ENCODE data around the gene ICAM1. TPM values are rescaled to one million over a fixed set of nuclear protein-coding genes. Genes with fewer than 3 reads are reported as not detected.
"Not testable (repeated sequence)": the region's sequence is repeated elsewhere in the genome, so short reads cannot be mapped to it uniquely, and the experiment has no call there.

ICAM1 gene
- total RNA-seq, 2 experiments from 2014 or later = 8.0 to 9.0 TPM

GRCh38 chr19:10268071-10268470, 2.8 kb upstream of the ICAM1 start:
- no peak for DNase-seq
- H3K9me3 Mint-ChIP-seq = no peaks in the 10 kb centered on the region
- H3K4me1 Mint-ChIP-seq = peaks cover 30% of the 10 kb centered on the region
- no peaks in the 10 kb centered on the region for H3K27me3 Mint-ChIP-seq
- no peak overlapping the region for H3K4me3 Mint-ChIP-seq
- CTCF ChIA-PET = interaction anchor here (0.6 to 6.3 kb wide), 9 partner anchors 17 to 148 kb away, joined by 3 to 66 read pairs (median 5); partner anchors contain the start of genes ICAM4 and ICAM5
- H3K36me3 Mint-ChIP-seq (ENCODE audit: low read depth) = peaks cover 2% of the 10 kb centered on the region
- POLR2A ChIA-PET = interaction anchor here (0.6 kb wide), 1 partner anchor 18 kb away, joined by 8 read pairs; no protein-coding TSS in a partner anchor
- no peak overlapping the region for H3K27ac Mint-ChIP-seq

GRCh38 chr19:10269333-10270179, 1.4 kb upstream of the ICAM1 start:
- Mint-ChIP-seq H3K4me3 (peak overlapping the region; percentile 75), H3K27me3 (no peaks in the 10 kb centered on the region), H3K4me1 (peaks cover 32% of the 10 kb centered on the region), H3K9me3 (no peaks in the 10 kb centered on the region), H3K36me3 (ENCODE audit: low read depth) (peaks cover 4% of the 10 kb centered on the region), H3K27ac (peak overlapping the region; percentile 90)
- CTCF ChIA-PET = interaction anchor here (0.6 to 6.3 kb wide), 26 partner anchors 10 to 154 kb away, joined by 3 to 93 read pairs (median 4); partner anchors contain the start of genes CDC37, ICAM4, ICAM5 and TYK2
- POLR2A ChIA-PET = interaction anchor here (0.6 to 0.7 kb wide), 2 partner anchors 22 to 111 kb away, joined by 3 read pairs; partner anchors contain the start of gene TYK2
- DNase-seq = peak; percentile 88

- H3K27ac Mint-ChIP-seq = peak overlapping the region; percentile 90
- CTCF ChIA-PET = interaction anchor here (0.8 to 6.3 kb wide), 18 partner anchors 10 to 151 kb away, joined by 3 to 93 read pairs (median 7); partner anchors contain the start of genes CDC37, ICAM4 and ICAM5
- no peaks in the 10 kb centered on the region for H3K27me3 Mint-ChIP-seq
- peaks cover 32% of the 10 kb centered on the region for H3K4me1 Mint-ChIP-seq
- DNase-seq = peak; percentile 75
- H3K9me3 Mint-ChIP-seq = no peaks in the 10 kb centered on the region
- POLR2A ChIA-PET = no interaction called here
- H3K4me3 Mint-ChIP-seq = peak overlapping the region; percentile 75
- peaks cover 4% of the 10 kb centered on the region for H3K36me3 Mint-ChIP-seq (ENCODE audit: low read depth)
Observed at GRCh38 chr19:10270180-10270615, 722 bp upstream of the ICAM1 start.

GRCh38 chr19:10271543-10272086, 695 bp downstream of the ICAM1 start:
- ChIA-PET POLR2A (interaction anchor here (0.6 to 1.0 kb wide), 6 partner anchors 8 to 117 kb away, joined by 3 to 9 read pairs (median 4); partner anchors contain the start of genes DNMT1, ICAM4 and TYK2), CTCF (interaction anchor here (0.9 to 6.3 kb wide), 17 partner anchors 9 to 168 kb away, joined by 3 to 93 read pairs (median 7); partner anchors contain the start of genes ICAM4, ICAM5 and PDE4A)
- DNase-seq = no peak
- H3K9me3 Mint-ChIP-seq = no peaks in the 10 kb centered on the region
- peaks cover 4% of the 10 kb centered on the region for H3K36me3 Mint-ChIP-seq (ENCODE audit: low read depth)
- H3K4me1 Mint-ChIP-seq = peaks cover 32% of the 10 kb centered on the region
- H3K4me3 Mint-ChIP-seq = peak overlapping the region; percentile 75
- H3K27me3 Mint-ChIP-seq = no peaks in the 10 kb centered on the region
- H3K27ac Mint-ChIP-seq = peak overlapping the region; percentile 90

- H3K36me3 Mint-ChIP-seq (ENCODE audit: low read depth) = peaks cover 9% of the 10 kb centered on the region
- ChIA-PET POLR2A (interaction anchor here (0.5 to 0.6 kb wide), 2 partner anchors 96 to 400 kb away, joined by 7 to 10 read pairs; no protein-coding TSS in a partner anchor), CTCF (interaction anchor here (0.6 to 5.5 kb wide), 6 partner anchors 15 to 142 kb away, joined by 3 to 78 read pairs (median 3); no protein-coding TSS in a partner anchor)
- H3K4me1 Mint-ChIP-seq = peaks cover 32% of the 10 kb centered on the region
- no peak overlapping the region for H3K27ac Mint-ChIP-seq
- DNase-seq = no peak
- H3K9me3 Mint-ChIP-seq = no peaks in the 10 kb centered on the region
- H3K27me3 Mint-ChIP-seq = no peaks in the 10 kb centered on the region
- H3K4me3 Mint-ChIP-seq = no peak overlapping the region
Observed at GRCh38 chr19:10274589-10274988, 3.7 kb downstream of the ICAM1 start.

GRCh38 chr19:10277795-10278589, 7.1 kb downstream of the ICAM1 start:
- Mint-ChIP-seq H3K4me1 (peaks cover 14% of the 10 kb centered on the region), H3K27ac (no peak overlapping the region), H3K27me3 (no peaks in the 10 kb centered on the region), H3K9me3 (no peaks in the 10 kb centered on the region), H3K4me3 (no peak overlapping the region), H3K36me3 (ENCODE audit: low read depth) (peaks cover 11% of the 10 kb centered on the region)
- ChIA-PET CTCF (interaction anchor here (0.6 to 4.0 kb wide), 5 partner anchors 11 to 381 kb away, joined by 3 to 21 read pairs (median 4); partner anchors contain the start of gene ICAM5), POLR2A (no interaction called here)
- DNase-seq = no peak

- DNase-seq = no peak
- POLR2A ChIA-PET = no interaction called here
Observed at GRCh38 chr19:10278935-10279334, 8.0 kb downstream of the ICAM1 start.

GRCh38 chr19:10279737-10280442, 9.0 kb downstream of the ICAM1 start:
- peaks cover 13% of the 10 kb centered on the region for H3K4me1 Mint-ChIP-seq
- ChIA-PET CTCF (interaction anchor here (1.3 to 4.0 kb wide), 7 partner anchors 9 to 141 kb away, joined by 4 to 21 read pairs (median 4); partner anchors contain the start of genes ICAM1, ICAM5 and PDE4A), POLR2A (interaction anchor here (0.6 kb wide), 1 partner anchor 8 kb away, joined by 3 read pairs; no protein-coding TSS in a partner anchor)
- H3K27ac Mint-ChIP-seq = no peak overlapping the region
- no peak for DNase-seq
- H3K27me3 Mint-ChIP-seq = no peaks in the 10 kb centered on the region
- peaks cover 18% of the 10 kb centered on the region for H3K36me3 Mint-ChIP-seq (ENCODE audit: low read depth)
- no peak overlapping the region for H3K4me3 Mint-ChIP-seq
- H3K9me3 Mint-ChIP-seq = no peaks in the 10 kb centered on the region

More at GRCh38 chr19:10278935-10279334, 8.0 kb downstream of the ICAM1 start:
- CTCF ChIA-PET = interaction anchor here (0.6 to 4.0 kb wide), 4 partner anchors 9 to 137 kb away, joined by 3 to 21 read pairs (median 10); partner anchors contain the start of genes ICAM1 and ICAM5
- Mint-ChIP-seq H3K27ac (no peak overlapping the region), H3K36me3 (ENCODE audit: low read depth) (peaks cover 11% of the 10 kb centered on the region), H3K4me1 (peaks cover 13% of the 10 kb centered on the region), H3K9me3 (no peaks in the 10 kb centered on the region), H3K4me3 (no peak overlapping the region), H3K27me3 (no peaks in the 10 kb centered on the region)

GRCh38 chr19:10282043-10282442, 11.1 kb downstream of the ICAM1 start:
- peak overlapping the region; percentile 66 for H3K27ac Mint-ChIP-seq
- H3K4me3 Mint-ChIP-seq, POLR2A ChIA-PET, H3K9me3 Mint-ChIP-seq, DNase-seq, H3K27me3 Mint-ChIP-seq: not testable (repeated sequence)
- peaks cover 34% of the 10 kb centered on the region for H3K4me1 Mint-ChIP-seq
- CTCF ChIA-PET = interaction anchor here (3.6 kb wide), 1 partner anchor 12 kb away, joined by 18 read pairs; the partner anchor contains the start of gene ICAM1
- H3K36me3 Mint-ChIP-seq (ENCODE audit: low read depth) = peaks cover 31% of the 10 kb centered on the region

GRCh38 chr19:10283301-10284064, 12.6 kb downstream of the ICAM1 start:
- Mint-ChIP-seq H3K27ac (no peak overlapping the region), H3K36me3 (ENCODE audit: low read depth) (peaks cover 28% of the 10 kb centered on the region), H3K9me3 (no peaks in the 10 kb centered on the region), H3K27me3 (peaks cover 11% of the 10 kb centered on the region), H3K4me3 (no peak overlapping the region), H3K4me1 (peaks cover 46% of the 10 kb centered on the region)
- POLR2A ChIA-PET = no interaction called here
- CTCF ChIA-PET = interaction anchor here (1.0 kb wide), 1 partner anchor 13 kb away, joined by 3 read pairs; the partner anchor contains the start of gene ICAM1
- no peak for DNase-seq
